ENCODE measurements around the gene ANKFY1.
"Not testable (repeated sequence)": the region's sequence is repeated elsewhere in the genome, so short reads cannot be mapped to it uniquely, and the experiment has no call there.

The ANKFY1 gene

GRCh38 chr17:4255271-4255670 lies 8.5 kb downstream of the ANKFY1 start:
- not testable (repeated sequence) for DNase-seq

GRCh38 chr17:4250887-4251286 lies 12.9 kb downstream of the ANKFY1 start:
- no peak for DNase-seq

DNA sequence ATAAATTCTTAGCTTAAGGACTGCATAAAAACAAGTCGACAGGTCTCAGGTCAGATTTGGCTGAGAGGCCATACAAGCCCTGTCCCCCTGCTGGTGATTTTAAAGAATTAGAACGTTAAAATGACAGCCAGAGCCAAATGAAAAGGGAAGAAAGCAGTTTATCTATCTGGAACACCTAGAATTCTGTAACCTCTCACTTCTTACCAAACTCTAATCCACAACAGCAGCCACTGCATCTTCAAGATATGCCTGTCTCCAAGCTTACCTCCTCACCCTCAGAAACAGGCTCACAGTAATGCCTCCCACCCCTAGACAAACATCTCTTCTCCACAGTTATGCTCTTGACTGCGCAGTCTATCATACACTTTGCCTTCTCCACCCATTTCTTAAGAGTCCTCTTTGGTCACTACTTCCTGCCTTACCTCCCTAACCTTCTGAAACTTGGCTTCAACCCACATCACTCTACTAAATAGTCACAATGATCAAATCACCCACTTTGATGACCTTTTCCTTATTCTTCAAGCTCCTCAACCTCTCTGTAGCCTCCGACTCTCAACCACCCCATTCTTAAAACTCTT lies 14.2 kb downstream of the ANKFY1 start:
- no peak for DNase-seq

DNA sequence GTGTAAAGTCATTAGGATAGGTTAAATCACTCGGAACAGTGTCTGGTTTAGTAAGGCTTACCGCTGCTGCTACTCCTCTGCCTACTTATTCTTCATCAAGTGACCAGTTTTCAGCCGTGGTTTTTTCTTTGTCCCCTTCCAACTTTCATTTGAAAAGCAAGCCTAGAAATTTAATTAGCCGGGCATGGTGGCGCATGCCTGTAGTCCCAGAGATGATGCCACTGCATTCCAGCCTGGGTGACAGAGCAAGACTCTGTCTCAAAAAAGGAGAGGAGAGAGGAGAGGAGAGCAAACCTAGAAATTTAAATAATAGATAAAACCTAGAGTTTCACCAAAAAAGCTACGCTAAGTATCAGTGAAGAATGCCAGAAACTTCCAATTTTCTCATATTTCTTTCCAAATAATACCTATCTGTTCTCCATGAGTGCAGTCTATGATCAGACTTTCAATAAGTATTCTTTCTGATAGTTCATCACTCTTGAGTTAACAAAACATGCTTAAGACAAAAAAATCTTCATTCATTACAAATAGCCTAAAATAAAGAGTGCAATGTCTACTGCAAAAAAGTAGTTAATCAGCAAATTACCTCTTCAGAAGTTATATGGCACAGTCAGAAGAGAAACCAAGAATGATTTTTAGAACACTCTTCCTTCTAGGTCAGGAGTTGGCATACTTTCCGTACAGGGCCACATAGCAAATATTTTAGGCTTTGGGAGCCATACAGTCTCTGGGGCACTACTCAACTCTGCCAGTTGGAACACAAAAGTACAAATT lies 15.1 kb downstream of the ANKFY1 start:
- no peak for DNase-seq

DNA sequence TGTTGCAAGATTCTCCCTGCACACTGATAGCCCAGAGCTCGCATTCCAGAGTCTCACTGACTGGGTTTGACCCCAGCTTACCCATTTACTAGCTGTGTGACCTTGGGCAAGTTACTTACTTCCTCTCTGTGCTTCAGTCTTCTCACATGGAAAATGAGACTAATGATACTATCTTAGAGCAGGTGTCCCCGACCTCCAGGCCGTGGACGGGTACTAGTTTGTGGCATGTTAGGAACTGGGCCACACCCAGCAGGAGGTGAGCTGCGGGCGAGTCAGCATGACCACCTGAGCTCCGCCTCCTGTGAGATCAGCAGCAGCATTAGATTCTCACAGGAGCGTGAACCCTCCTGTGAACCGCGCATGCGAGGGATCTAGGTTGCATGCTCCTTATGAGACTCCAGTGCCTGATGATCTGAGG lies 15.8 kb downstream of the ANKFY1 start:
- DNase-seq = no peak

DNA sequence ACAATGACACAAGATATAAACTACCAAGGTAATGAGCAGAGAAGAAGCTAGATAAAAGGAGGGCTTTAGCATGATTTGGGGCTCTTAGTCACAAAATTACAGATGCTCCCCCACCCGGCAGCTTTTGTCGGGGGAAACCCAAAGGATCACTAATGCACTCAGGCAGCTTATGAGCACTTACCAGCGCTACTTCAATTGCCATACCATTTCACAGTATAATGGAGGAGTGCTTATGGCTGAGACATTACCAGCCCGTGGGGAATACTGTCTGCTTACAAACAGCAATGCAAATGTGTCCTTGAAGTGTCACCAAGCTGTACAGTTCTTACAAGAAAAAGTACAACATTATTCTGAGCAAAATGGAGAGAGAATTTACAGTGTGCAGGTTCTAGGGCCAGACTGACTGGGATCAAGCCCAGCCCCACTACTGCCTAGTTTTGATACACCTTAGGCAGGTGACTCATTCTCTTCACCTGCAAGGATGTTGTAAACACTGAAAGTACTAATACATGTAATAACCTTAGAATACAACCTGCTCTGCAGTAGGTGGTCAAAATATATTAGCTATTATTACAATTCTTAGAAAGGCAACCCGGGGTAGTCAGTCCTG lies 16.3 kb downstream of the ANKFY1 start:
- DNase-seq = no peak

DNA sequence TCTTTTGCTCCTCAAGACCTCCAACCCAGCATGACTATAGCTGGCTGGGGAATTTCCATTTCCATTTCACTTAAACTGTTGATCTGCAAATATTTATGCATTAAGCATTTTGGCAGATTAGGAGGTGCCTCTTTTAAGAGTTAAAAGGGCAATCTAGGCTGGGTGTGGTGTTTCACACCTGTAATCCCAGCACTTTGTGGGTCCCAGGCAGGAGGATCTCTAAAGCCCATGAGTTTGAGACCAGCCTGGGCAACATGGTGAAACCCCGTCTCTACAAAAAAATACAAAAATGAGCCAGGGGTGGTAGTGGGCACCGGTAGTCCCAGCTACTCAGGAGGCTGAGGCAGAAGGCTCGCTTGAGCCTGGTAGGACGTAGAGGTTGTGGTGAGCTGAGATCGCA lies 17.1 kb downstream of the ANKFY1 start:
- DNase-seq = no peak

GRCh38 chr17:4241535-4241934 lies 22.2 kb downstream of the ANKFY1 start:
- no peak for DNase-seq

- no peak for DNase-seq
These were observed 27.3 kb downstream of the ANKFY1 start for GRCh38 chr17:4236456-4236855.

DNA sequence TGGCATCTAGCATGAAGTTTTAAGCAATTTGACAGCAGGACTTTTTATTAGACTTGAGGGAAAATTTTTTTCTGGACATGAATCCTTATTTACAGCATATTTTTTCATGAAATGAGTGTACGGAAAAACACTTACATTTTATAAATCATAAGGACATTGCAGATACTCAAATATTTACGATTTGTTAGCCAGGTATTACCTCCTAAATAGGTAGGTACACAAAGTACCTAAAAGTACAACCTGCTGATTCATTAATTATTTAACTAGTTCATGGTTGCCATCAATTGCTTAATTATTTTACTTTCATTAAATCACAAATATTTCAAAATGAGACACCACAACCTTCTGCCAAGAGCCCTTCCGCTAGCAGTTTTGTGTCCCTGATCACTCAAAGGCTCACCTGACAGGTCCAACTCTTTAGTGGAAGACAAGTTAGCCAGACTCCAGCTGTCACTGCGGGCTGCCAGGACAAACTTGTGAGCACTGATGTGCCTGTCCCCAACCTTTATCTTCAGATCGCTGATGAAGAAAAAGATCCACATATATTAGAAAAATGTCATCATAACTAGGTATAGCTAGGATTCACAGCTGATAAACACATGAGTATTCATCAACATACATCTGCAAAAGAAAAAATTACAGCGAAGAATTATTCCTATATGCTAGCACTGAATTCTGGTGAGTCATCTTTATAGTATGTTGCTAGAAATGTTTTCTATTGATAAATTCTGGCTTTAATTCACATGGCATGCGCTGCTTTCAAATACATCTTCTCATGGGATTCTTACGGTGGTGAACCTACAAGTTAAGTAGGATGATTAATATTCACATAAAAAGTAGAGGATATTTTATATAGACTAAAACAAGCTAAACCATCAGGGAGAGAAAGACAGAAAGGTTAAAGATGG lies 28.2 kb downstream of the ANKFY1 start:
- no peak for DNase-seq

GRCh38 chr17:4234401-4234800 lies 29.4 kb downstream of the ANKFY1 start:
- DNase-seq = no peak

- DNase-seq = no peak
These were observed 30.0 kb downstream of the ANKFY1 start for GRCh38 chr17:4233668-4234258.

GRCh38 chr17:4232168-4232813 lies 31.5 kb downstream of the ANKFY1 start:
- no peak for DNase-seq

GRCh38 chr17:4229627-4230541 lies 33.9 kb downstream of the ANKFY1 start:
- no peak for DNase-seq

- no peak for DNase-seq
These were observed 41.7 kb downstream of the ANKFY1 start for GRCh38 chr17:4221899-4222659.

DNA sequence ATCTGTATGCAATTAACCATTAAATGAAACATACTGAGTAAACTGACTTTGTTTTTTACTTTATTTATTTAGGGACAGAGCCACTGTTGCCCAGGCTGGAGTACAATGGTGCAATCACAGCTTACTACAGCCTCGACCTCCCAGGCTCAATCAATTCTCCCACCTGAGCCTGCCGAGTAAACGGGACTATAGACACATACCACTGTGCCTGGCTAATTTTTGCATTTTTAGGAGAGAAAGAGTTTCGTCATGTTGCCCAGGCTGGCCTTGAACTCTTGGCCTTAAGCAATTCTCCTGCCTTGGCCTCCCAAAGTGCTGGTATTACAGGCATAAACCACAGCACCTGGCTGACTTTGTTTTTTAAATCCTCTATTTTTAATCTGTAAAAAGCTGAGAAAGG lies 42.6 kb downstream of the ANKFY1 start:
- DNase-seq = no peak

GRCh38 chr17:4220655-4221054 lies 43.1 kb downstream of the ANKFY1 start:
- no peak for DNase-seq

DNA sequence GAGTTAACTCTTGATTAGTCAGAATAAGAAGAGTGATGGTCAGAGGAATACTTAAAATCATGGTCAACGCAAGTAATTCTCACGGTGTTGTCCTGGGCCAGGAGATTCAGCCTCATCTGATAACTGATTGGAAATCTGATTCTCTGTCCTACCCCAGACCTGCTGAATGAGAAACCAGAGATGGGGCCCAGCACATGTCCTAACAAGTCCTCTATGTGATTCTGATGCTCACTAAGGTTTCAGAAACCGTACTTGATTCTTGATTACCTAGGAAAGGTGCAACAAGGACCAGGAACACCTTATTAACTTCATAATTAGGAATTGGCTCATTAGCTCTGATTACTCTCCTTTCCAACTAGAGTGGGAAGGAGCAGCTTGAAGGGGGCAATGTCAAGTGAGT lies 44.5 kb downstream of the ANKFY1 start:
- DNase-seq = no peak

GRCh38 chr17:4215882-4216570 lies 47.8 kb downstream of the ANKFY1 start:
- DNase-seq = no peak

DNA sequence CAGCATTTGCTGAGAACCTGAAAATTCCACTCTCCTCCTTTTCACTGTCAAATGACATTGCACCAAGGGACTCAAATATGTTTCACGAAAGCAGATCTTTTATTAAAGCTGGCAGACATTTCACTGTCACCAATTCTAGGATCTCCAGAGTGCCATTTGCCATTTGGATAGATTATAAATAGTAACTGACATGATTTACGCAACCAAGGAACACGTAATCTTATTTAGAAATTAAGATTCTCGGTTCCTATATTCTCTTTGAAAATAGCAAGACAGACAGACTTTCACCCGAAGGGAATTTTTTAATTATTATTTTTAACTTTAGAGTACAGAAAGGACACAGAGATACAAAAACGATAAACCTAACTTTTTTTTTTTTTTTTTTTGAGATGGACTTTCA lies 49.6 kb downstream of the ANKFY1 start:
- DNase-seq = no peak

Measured in NCI-H2029 treated with DMSO at 0.1 percent for 48 hours (cell line).